SH-SY5Y (cell line): ENCODE results near the gene AFF2.

Source experiments
- GATA2 ChIP-seq: IDR thresholded peaks from 2 replicates; pipeline ENCODE4 v1.6.1; 2011; ENCODE audit warnings: mild to moderate bottlenecking, low read depth, low read length
- GATA3 ChIP-seq: IDR thresholded peaks from 2 replicates; pipeline ENCODE4 v1.6.1; 2011; ENCODE audit warnings: low read depth, mild to moderate bottlenecking, low read length, moderate library complexity

GRCh38 chrX:148917441-148917840, 417.0 kb downstream of the AFF2 start:
- TF ChIP-seq GATA3, result no peak
- no peak for TF ChIP-seq GATA2
